HG02759 (cell line): ENCODE measurements around the gene PFN3.
A peak's percentile ranks its signal among the peaks of the same experiment; 100 is the strongest.

Experiments used
- ATAC-seq: cut with Tn5 transposase; IDR thresholded peaks from one replicate; pipeline ENCODE4 v1.9.1; 2021; ENCODE audit warnings: mild to moderate bottlenecking, moderate library complexity; ENCODE audit not compliant: unreplicated experiment

PFN3 gene

DNA sequence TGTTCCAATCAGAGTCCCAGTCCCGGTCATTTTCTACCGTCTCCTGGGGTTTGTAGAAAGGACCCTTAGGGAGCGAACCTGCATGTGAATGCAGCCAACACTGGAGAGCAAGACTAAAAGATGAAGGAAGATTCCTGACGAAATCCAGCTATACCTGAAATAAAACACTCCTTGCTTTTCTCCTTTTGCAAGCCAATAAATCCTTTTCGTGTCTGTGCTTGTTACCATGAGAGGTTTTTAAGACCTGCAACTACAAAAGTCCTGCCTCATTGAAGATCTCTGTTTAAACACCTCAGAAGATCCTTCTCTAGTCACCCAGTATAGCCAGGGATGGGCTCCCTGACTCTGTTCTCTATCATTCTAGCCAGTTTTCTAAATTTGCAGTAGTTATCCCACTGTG lies 26.2 kb downstream of the PFN3 start:
- ATAC-seq: no peak

DNA sequence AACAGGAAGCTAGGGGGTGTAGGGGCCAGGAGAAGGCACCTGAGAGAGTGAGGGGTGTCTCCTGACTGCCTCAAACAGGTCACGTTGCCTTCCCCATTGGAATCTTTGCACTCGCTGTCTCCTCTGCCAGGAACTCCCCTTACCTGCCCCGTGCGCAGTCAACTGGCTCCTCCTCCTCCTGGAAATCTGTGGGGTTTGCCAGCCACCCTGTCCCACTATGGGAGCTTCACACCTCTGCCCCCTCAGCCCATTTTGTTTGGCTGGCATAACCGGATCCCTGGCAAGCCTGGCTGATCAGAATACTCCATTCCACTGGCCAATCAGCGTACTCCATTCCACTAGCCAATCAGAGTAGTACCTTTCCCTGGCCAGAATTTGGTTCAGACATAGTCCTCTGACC lies 26.7 kb downstream of the PFN3 start:
- ATAC-seq: no peak

DNA sequence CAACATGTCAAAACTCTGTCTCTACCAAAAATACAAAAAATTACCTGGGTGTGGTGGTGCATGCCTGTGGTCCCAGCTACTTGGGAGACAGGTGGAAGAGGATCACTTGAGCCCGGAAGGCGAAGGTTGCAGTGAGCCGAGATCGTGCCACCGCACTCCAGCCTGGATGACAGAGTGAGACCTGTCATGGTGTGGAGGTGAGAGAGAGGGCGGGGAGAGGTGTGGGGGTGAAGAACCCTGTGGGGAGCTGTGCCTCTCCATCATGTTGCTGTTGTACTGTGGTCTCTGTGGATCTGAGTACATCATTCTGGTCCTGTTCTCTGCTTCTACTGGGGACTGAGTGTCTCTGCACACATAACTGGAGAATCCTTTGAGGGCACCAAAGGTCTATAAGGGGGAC lies 27.6 kb downstream of the PFN3 start:
- ATAC-seq: no peak

DNA sequence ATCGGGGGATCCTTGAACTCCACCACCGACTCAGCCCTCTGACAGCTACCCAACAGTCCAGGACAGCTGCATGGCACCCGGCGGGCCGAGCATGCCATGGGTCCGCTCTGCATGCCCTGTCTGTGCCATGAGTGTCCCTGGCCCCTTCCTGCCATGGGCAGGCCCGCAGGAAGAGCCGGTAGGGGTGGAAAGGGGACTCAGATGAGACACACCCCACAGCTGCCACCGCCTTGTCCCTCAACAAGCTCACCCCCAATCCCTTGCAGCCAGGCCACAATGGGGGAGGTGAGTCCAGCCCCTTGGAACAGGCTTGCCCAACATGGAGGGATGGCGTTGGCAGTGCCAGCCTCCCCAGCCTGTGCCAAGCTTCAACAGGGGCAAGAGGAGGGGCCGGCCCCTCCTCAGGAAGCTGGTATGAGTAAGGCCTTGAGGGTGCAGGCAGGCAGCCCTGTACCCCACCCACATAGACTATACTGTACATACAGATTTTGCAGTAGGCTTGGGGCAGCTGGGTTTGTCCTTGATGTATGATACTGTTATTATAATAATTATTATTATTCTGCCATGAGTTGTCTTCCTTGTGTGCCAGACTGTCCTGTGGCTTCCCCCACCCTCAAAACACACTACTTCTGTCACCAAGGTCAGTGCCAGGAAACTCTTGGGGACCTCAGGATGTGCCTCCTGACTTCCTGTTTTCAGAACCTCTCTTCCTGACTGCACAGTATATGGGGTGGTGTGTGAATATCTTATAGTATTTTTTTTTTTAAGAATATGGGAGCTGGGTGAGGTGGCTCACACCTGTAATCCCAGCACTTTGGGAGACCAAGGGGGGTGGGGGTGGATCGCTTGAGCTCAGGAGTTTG lies 28.2 kb downstream of the PFN3 start:
- no peak for ATAC-seq

DNA sequence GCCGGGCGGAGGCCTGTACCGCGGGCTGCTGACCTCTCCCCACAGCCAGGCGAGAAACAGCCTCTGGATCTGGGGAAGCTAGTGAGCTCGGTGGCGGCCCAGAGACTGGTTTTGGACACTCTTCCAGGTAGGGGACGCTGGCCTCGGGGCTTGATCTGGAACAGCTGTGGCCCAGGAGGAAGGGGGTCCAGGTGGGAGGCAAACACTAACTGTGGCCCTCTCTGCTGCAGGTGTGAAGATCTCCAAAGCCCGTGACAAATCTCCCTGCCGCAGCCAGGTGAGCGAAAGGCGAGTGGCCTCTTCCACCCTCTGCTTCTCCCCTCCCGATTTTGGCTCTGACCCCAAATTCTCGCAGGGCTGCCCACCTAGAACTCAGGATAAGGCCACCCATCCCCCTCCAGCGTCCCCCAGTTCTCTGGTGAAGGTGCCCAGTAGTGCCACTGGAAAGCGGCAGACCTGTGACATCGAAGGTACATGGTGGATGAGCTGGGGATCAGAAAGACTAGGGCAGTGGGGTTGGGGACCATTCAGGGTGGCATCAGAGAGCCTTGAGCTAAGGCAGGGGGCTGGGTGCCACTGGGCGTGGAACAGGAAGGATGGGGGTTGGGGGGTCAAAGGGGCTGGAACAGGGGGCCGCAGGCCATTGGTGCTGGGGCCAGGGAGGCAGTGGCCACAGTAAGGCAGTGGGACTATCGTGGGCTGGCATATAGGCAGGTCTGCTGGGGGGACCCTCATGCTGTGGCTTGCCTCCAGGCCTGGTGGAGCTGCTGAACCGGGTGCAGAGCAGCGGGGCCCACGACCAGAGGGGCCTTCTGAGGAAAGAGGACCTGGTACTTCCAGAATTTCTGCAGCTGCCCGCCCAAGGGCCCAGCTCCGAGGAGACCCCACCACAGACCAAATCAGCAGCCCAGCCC lies 29.1 kb downstream of the PFN3 start:
- peak; percentile 2 for ATAC-seq

DNA sequence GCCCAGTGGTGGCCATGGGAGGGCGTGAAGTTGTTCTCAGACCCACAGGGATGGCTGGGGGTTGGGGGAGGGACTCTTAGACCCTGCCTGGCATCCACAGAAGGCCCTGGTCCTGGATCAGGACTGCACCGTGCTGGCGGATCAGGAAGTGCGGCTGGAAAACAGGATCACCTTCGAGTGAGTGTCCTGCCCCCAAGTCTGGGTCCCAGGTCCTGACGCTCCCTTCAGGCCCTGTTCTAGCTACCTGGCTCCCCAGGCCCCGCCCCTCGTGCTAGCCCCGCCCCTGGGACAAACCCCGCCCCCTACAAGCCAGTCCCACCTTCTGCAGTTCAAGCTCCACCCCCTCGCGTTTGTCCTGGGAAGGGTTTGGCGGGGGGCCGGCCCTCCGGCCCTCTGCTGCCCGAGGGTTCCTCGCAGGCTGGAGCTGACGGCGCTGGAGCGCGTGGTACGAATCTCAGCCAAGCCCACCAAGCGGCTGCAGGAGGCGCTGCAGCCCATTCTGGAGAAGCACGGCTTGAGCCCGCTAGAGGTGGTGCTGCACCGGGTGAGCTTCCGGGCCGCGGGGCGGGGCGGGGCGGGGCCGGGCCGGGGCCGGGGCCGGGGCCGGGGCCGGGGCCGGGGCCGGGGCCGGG lies 29.9 kb downstream of the PFN3 start:
- peak; percentile 76 for ATAC-seq

DNA sequence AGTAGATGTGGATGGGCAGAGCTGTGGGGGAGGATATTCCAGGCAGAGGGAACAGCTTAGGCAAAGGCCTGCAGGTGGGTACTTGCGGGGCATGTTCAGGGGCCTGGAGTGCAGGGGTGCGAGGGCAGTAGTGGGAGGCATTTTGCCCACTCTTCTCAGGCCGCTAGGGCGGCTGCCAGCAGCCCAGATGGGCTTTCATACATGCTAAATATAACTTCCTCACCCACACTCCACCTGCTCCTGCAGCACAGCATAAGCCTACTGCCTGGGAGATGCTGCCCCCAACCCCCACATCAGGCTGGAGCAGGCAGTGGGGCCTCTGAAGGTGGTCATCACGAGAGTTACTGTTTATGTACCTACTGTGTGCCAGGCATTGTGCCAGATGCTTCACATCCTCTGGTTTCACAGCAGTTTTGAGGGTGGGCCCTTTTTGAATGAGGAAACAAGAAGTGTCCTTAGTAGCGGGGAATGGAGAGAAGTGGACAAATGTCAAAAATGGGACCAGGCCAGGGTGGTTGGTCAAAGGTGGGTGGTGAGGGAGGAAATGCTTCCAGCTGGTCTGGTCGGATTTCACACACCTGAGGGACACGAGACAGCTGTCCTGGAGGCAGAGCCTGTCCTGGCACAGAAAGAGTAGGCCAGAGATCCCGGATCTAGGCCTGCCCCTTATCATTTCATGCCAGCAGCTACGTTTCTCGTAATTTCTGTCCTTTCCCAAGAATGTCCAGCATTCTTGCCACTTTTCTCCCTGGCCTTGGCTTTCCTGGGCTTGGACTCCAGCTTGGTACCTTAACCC lies 30.6 kb downstream of the PFN3 start:
- no peak for ATAC-seq

- no peak for ATAC-seq
These were observed 31.4 kb downstream of the PFN3 start for GRCh38 chr5:177368869-177369644.

DNA sequence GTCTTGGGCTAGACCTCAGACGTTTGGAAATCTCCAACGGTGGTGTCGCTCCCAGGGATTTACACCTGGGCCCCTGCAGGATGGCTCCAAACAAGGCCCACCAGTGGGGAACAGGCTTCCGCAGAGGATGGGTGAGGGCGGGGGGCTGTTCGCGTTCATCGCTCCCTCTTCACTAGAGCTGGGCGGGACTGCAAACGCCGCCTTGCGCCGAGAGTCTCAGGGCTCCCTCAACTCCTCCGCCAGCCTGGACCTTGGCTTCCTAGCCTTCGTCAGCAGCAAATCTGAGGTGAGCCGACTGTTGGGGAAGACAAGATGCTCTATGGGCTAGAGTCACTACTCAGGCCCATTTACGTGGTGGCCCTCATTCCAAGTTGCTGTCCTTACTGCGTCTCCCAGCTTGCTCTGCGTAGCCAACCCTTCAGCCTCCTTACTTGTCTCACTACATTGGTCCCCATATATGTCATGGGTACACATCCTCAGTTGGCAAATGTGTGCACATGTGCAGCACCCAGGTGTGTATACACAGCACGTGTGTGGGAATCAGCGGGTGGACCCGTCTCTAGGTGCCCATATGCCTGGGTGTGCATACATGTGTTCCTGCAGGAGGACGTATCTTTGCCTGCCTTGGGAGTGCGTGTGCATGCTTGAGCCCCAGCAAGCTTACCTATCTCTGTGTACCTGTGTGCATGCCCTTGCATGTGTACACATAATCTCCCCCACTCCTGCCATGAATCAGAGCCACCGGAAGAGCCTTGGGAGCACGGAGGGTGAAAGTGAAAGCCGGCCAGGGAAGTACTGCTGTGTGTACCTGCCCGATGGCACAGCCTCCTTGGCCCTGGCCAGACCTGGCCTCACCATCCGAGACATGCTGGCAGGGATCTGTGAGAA lies 32.2 kb downstream of the PFN3 start:
- ATAC-seq: no peak

DNA sequence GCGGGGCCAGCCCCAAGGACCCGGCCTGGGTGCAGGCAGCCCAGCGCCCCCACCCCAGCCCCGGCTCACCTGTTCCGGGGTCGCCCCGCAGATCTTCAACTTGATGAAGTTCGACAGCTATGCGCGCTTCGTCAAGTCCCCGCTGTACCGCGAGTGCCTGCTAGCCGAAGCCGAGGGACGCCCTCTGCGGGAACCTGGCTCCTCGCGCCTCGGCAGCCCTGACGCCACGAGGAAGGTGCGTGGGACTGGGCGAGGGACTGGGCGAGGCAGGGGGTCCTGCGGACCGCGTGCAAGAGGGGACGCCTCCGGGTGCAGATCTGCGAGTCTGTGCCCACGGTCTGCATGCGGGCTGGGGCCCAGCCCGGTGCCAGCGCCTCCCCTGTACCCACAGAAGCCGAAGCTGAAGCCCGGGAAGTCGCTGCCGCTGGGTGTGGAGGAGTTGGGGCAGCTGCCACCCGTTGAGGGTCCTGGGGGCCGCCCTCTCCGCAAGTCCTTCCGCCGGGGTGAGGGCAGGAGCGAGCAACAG lies 33.1 kb downstream of the PFN3 start:
- no peak for ATAC-seq

DNA sequence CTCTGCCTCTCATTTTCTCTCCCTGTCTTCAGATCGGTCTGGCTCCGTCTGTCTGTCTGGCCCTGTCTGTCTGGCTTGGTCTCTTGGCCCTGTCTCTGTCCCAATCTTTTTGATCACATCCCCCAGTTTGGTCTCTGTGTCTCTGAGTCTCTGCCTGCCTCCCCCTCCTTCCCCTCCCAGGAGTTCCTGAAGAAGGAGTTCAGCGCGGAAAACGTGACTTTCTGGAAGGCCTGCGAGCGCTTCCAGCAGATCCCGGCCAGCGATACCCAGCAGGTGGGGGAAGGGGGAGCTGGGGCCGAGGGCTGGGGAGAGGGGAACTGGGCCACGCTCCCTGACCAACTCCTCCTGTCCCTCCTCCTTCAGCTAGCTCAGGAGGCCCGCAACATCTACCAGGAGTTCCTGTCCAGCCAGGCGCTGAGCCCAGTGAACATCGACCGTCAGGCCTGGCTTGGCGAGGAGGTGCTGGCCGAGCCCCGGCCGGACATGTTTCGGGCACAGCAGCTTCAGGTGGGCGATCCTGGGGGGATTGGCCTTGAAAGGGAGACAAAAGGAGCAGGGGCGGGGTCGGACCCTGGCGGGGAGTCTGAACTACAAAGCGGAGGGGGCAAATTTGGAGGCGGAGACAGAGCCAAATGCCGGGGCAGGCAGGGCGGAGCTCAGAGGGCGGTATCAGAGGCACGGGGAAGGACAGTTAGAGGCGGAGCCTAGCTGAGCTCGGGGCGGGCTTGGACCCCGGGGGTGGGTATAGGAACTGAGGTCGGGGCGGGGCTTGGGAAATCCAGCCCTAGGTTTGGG lies 33.7 kb downstream of the PFN3 start:
- ATAC-seq: no peak

GRCh38 chr5:177365845-177366527 lies 34.5 kb downstream of the PFN3 start:
- no peak for ATAC-seq

DNA sequence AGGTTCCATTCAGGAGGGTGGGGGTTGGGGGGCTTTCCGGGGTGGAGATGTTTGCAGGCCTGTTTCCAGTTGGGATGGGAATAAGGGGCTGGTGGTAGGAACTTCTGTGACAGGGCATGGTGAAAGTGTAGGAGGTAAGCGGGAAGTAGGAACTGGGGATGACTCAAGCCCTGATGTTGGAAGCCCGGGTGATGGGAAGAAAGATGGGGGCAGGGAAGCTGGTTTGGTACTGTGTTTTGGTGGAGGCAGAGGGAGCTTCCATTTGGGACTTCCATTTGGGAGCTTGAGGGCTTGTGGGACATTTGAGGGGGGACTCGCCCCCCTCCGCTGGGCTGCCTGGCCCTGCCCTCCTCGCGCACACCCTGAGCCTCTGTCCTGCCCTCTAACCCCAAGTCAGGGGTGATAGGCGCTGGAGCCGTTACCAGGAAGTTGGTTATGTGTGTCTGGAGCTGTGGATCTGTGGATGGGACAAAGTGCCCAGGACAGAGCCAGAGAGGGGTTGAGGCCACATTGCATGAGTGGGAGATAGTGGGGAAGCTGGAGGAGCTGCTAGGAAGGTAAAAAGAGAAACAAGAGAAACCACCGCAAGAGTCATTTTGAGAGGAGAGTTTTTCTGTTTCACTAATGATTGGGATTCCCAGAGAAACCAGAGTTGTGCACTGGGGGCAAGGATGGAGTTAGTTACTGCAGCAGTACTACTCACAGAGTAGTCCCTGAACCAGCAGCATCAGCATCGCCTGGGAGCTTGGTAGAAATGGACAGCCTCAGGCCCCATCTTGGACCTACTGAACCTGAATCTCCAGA lies 36.1 kb downstream of the PFN3 start:
- ATAC-seq: no peak

- no peak for ATAC-seq
These were observed 36.9 kb downstream of the PFN3 start for GRCh38 chr5:177363565-177363964.

DNA sequence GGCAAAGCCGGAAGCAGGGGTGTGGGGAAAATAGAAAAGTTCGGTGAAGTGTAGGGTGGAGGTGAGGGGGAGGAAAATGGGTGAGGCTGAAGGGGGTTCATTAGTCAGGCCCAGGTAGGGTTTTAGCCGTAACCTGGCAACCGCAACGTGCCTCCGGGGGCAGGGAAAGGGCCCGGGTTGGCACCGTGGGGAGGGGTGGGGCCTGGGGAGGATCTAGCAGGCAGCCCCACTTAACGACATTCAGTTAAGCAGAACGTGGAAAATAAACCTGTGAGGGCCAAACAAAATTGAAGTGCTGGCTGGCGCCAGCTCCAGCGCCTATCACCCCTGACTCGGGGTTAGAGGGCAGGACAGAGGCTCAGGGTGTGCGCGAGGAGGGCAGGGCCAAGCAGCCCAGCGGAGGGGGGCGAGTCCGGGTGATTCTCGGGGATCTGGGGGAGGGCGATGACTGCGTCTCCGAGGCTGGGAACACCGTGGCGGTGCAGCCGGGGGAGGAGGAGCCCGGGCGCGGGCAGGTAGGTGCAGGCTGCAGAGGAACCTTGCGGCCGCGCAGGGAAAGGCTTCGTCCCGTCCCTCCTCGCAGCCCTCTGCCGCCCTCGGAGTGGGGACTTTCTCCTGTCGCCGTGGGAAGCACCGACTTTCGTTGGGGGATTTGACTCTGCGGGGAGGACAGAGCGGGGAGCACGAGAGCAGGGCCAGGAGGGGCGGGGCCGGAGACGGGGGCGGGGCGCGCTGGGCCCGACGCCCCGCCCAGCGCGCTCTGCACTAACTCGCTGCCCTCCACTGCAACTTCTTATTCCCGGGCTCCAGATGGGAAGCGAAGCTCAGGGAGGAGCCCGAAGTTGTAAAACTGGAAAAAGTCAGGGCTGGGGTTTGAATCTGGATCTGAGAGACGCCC lies 37.6 kb downstream of the PFN3 start:
- peak; percentile 56 for ATAC-seq

DNA sequence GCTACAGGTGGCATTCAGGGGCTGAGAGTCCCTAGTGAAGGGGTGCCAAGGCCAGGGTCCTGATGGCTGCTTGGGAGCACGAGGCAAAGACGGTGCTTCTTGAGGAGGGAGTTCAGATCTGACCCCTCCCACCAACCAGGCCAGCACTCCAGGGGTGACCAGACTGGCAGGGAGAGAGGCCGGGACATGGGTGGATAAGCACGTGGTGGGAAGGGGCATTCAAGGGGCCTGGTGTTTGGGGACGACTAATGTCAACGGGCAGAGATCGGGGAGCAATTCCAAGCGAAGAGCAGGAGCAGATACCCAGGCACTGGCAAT lies 38.2 kb downstream of the PFN3 start:
- no peak for ATAC-seq
